Glomerular visceral epithelial cell (primary cell): Measurements from ENCODE around the gene POU6F2.

Source experiments
- DNase-seq: peaks from one replicate; pipeline ENCODE4 v3.0.0-alpha.2; 2016; ENCODE audit errors: extremely low spot score

Gene POU6F2

GRCh38 chr7:39402034-39402433 lies 424.3 kb downstream of the POU6F2 start:
- DNase-seq = no peak

- no peak for DNase-seq
Observed at GRCh38 chr7:39404907-39405306, 427.2 kb downstream of the POU6F2 start.

- no peak for DNase-seq
Observed at GRCh38 chr7:39405581-39405980, 427.9 kb downstream of the POU6F2 start.

- DNase-seq = peak; percentile 41
Observed at GRCh38 chr7:39406467-39406866, 428.8 kb downstream of the POU6F2 start.

- peak; percentile 6 for DNase-seq
Observed at GRCh38 chr7:39407137-39407536, 429.4 kb downstream of the POU6F2 start.

GRCh38 chr7:39407723-39408122 lies 430.0 kb downstream of the POU6F2 start:
- DNase-seq = no peak

GRCh38 chr7:39408906-39409305 lies 431.2 kb downstream of the POU6F2 start:
- no peak for DNase-seq

GRCh38 chr7:39410582-39410981 lies 432.9 kb downstream of the POU6F2 start:
- no peak for DNase-seq

GRCh38 chr7:39413636-39414223 lies 436.0 kb downstream of the POU6F2 start:
- DNase-seq = no peak

- DNase-seq = peak; percentile 43
Observed at GRCh38 chr7:39414224-39415035, 436.7 kb downstream of the POU6F2 start.

- DNase-seq = no peak
Observed at GRCh38 chr7:39415091-39415787, 437.5 kb downstream of the POU6F2 start.

- no peak for DNase-seq
Observed at GRCh38 chr7:39416866-39417265, 439.2 kb downstream of the POU6F2 start.

GRCh38 chr7:39417642-39418041 lies 439.9 kb downstream of the POU6F2 start:
- no peak for DNase-seq

- no peak for DNase-seq
Observed at GRCh38 chr7:39421251-39421650, 443.5 kb downstream of the POU6F2 start.

GRCh38 chr7:39421661-39422060 lies 444.0 kb downstream of the POU6F2 start:
- DNase-seq = no peak

GRCh38 chr7:39428221-39428620 lies 450.5 kb downstream of the POU6F2 start:
- DNase-seq = peak; percentile 35

GRCh38 chr7:39429421-39429820 lies 451.7 kb downstream of the POU6F2 start:
- DNase-seq = no peak

GRCh38 chr7:39430441-39430840 lies 452.7 kb downstream of the POU6F2 start:
- no peak for DNase-seq

- no peak for DNase-seq
Observed at GRCh38 chr7:39430909-39431641, 453.4 kb downstream of the POU6F2 start.

- no peak for DNase-seq
Observed at GRCh38 chr7:39432368-39432767, 454.7 kb downstream of the POU6F2 start.

- no peak for DNase-seq
Observed at GRCh38 chr7:39432807-39433416, 455.2 kb downstream of the POU6F2 start.

GRCh38 chr7:39433550-39433949 lies 455.8 kb downstream of the POU6F2 start:
- no peak for DNase-seq
